Spleen (tissue), 7 donors: ENCODE data around the gene IL1RL1.

Experiments used
- POLR2A ChIP-seq, 3 donors: fragments of 450-650 bp; IDR thresholded peaks; one replicate each; pipeline ENCODE4 v1.5.1; 2017; ENCODE audit warnings: antibody characterized with exemption in 3 of 3, mild to moderate bottlenecking in 1 of 3
- POLR2AphosphoS5 ChIP-seq, 3 donors: sonication (generic); formaldehyde crosslinking; IDR thresholded peaks; one replicate each; pipeline ENCODE4 v1.5.1; 2017; ENCODE audit warnings: antibody characterized with exemption in 3 of 3
- TF ChIP-seq, protein P1 (sequence below), 11 experiments: fragments of 200-600 bp in 7 of 11; fragments of 450-650 bp in 4 of 11; sonication (generic) in 4 of 11; IDR thresholded peaks in 8 of 11; conservative IDR thresholded peaks in 3 of 11; 1 replicate in 7 of 11; 2 replicates in 4 of 11; pipeline versions ENCODE4 v1.4.0 to v1.8.0; 2016 to 2021; ENCODE audit warnings: antibody characterized with exemption in 11 of 11, inconsistent platforms in 4 of 11, mild to moderate bottlenecking in 1 of 11
- donor health status: DM: no; HTN: no; CAD: no; lungs with moderate emphysema.
- donor health status: DM: no; HTN: no; CAD: no.
- donor health status: DM: no; HTN: no; CAD: no.

- TF ChIP-seq, protein P1, sequence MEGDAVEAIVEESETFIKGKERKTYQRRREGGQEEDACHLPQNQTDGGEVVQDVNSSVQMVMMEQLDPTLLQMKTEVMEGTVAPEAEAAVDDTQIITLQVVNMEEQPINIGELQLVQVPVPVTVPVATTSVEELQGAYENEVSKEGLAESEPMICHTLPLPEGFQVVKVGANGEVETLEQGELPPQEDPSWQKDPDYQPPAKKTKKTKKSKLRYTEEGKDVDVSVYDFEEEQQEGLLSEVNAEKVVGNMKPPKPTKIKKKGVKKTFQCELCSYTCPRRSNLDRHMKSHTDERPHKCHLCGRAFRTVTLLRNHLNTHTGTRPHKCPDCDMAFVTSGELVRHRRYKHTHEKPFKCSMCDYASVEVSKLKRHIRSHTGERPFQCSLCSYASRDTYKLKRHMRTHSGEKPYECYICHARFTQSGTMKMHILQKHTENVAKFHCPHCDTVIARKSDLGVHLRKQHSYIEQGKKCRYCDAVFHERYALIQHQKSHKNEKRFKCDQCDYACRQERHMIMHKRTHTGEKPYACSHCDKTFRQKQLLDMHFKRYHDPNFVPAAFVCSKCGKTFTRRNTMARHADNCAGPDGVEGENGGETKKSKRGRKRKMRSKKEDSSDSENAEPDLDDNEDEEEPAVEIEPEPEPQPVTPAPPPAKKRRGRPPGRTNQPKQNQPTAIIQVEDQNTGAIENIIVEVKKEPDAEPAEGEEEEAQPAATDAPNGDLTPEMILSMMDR (IDR thresholded peaks at IDR 0.05 in 8 of 11, conservative IDR thresholded peaks at IDR 0.05 in 3 of 11): no peak
- no peak for TF ChIP-seq POLR2AphosphoS5 (IDR thresholded peaks at IDR 0.05)
- no peak for TF ChIP-seq POLR2A (IDR thresholded peaks at IDR 0.05)
Measured at GRCh38 chr2:102386867-102387541, 75.6 kb downstream of the IL1RL1 start.
